IPS-11a (cell line): Measurements from ENCODE around the gene NPM3.
"Not testable (repeated sequence)": the region's sequence is repeated elsewhere in the genome, so short reads cannot be mapped to it uniquely, and the experiment has no call there.

ENCODE experiments used
- H3K4me3 ChIP-seq: one replicate; pipeline ENCODE4 v1.5.1; 2013; ENCODE audit warnings: low read depth, low read length, control low read depth

The NPM3 gene

DNA sequence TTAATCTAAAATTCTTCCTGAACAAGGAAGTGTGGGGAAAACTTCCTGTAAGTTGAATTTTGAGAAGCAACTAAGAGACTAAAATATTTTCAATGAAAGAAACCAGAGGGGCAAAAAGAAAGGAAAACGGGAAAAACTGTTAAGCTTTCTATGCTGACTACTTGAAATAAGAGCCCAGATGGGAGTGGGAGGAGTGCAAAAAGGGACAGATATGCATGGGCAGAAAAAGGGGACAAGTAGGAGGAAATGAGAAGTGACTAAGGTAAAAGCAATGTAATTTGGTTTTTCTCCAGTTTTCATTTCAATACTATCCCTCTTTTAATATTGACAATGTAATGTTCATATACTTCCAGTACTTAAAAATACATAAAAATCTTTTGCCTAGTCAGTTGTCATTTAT lies 23.9 kb upstream of the NPM3 start:
- no peak overlapping the region for H3K4me3 ChIP-seq

DNA sequence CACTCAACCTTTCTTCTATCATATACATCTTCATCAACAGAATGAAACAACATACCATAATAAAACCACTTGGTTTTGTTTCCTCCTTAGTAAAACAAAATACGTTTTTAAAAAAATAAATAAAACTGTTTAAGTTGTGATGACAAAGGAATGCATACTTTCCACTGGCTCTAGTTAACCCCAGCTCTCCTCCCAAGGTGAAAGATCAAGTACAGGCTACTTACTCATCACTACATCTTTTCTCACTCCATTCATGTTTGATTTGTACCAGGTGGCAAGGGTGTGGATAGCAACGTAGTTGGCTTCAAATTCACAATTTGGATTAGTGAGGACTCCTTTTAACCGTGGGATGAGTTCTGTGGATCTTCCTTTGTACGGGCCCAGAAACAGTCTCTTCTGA lies 20.3 kb upstream of the NPM3 start:
- H3K4me3 ChIP-seq = no peak overlapping the region

DNA sequence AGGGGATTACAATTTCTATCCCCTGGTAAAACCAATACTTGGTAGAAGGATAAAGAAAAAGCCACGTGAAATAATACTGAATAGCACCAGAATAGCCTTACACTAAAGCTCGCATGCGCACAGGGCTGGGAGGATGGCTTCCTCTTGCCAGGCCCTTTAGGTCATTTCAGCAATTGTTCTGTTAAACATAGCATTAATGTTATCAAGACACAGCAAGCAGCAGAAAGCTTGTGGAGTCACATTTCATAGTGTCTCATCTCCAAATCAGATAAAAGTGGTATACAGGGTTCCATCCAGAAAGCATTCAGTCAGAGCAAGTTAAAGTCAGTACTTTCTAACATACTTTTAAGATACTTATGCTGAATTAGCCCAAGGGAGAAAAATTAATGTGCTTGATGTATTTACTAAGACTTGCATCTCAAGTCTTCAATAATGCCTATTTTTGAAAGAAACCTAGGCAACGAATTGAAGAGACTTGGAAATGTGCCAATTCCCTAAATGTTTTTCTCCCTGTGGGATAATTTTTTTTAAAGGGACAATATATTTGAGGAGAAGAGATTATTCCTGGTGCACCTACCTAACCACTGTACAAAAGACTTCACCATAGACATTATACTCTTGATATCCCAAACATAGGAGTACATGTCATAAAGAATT lies 14.3 kb upstream of the NPM3 start:
- no peak overlapping the region for H3K4me3 ChIP-seq

DNA sequence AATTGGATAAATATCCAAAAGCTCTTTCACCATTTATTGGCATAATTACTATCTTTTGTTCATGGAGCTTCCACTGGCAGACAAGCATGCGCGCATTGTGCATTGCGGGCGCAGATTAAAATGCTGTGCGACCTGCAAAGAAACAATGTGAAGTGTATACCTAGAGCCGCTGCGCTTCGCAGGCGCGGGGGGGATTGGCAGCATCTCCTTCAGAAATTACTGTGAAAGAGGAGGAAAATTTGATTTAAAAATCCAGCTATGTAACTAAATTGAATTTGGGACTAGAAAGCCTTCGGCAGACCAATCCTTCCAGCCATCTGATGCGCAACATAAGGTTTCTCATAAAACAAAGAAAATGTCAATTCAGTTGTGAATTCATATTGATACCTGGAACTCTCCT lies 10.3 kb upstream of the NPM3 start:
- H3K4me3 ChIP-seq = no peak overlapping the region

DNA sequence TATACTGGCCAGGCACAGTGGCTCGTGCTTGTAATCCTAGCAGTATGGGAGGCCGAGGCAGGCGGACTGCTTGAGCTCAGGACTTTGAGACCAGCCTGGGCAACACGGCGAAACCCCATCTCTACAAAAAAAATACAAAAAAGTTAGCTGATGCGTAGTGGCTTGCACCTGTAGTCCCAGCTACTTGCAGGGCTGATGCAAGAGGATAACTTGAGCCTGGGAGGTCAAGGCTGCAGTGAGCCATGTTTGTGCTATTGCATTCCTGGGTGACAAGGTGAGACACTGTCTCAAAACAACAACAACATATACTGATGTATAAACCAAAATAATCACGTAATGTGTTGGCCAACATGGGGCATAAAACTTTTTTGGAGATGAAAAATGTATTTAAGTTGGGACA lies 6.4 kb upstream of the NPM3 start:
- H3K4me3 ChIP-seq = no peak overlapping the region

DNA sequence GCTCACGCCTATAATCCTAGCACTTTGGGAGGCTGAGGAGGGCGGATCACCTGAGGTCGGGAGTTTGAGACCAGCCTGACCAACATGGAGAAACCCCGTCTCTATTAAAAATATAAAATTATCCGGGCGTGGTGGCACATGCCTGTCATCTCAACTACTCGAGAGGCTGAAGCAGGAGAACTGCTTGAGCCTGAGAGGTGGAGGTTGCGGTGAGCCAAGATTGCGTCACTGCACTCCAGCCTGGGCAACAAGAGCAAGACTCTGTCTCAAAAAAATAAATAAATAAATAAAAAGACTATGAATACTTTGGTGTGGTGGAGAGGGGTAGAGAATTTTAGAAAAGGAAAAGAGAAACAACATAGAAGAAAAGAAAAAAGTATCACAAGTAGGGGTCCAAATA lies 6.0 kb upstream of the NPM3 start:
- not testable (repeated sequence) for H3K4me3 ChIP-seq

DNA sequence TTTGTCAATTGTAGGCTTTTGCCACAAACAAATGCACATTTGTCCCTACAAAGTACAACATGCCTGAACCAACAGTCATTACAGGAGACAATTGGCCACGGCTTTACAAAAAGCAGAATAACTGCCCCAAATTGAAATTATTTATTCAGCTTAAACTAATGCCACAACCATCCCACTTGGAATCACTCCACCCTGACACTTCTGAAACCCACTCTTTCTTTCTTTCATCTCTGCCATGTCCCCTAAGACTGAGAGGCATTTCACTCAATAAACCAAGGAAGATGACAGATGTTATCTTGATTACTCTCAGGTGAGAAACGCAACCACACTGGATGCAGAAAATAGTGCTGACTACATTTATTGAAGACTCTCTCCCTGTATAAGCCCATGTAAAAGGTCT lies 2.6 kb upstream of the NPM3 start:
- no peak overlapping the region for H3K4me3 ChIP-seq

DNA sequence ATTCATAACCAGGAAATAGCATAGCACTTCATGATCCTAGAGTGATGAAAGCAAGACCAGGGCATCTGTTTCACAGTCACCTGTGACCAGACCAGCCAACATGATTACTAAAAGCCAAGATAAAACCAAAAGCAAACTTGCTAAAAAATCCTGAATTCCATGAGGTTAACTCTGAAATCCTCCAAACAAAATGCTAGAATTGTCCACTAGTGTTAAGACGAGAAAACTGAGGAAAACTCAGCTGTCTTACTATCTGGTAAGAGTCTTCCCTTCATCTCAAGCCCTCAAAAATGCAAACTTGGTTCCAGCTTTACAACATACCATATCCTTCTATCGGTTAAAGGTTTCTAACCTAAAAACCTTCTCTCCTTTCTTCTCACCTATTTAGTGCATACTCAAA lies 1.3 kb upstream of the NPM3 start:
- H3K4me3 ChIP-seq = no peak overlapping the region

DNA sequence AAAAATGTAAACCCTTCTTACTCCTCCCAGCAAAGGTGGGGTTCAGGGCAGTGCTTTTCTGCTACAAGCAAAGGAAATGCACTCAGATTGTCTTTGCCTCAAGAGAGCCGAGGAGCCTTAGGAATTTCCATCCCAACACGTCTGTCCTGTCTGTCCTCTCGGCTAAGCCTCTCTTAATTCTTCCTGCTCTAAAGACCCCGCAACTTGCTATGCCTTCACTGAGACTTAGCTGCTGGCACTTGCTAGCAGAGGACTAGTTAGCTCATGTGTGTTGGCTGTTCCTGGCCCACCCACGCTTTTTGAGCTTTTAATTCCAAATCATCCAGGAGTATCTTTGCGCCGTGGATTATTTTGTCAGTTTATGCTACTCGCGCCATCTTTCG lies 481 bp upstream of the NPM3 start:
- peak overlapping the region; percentile 95 for H3K4me3 ChIP-seq

DNA sequence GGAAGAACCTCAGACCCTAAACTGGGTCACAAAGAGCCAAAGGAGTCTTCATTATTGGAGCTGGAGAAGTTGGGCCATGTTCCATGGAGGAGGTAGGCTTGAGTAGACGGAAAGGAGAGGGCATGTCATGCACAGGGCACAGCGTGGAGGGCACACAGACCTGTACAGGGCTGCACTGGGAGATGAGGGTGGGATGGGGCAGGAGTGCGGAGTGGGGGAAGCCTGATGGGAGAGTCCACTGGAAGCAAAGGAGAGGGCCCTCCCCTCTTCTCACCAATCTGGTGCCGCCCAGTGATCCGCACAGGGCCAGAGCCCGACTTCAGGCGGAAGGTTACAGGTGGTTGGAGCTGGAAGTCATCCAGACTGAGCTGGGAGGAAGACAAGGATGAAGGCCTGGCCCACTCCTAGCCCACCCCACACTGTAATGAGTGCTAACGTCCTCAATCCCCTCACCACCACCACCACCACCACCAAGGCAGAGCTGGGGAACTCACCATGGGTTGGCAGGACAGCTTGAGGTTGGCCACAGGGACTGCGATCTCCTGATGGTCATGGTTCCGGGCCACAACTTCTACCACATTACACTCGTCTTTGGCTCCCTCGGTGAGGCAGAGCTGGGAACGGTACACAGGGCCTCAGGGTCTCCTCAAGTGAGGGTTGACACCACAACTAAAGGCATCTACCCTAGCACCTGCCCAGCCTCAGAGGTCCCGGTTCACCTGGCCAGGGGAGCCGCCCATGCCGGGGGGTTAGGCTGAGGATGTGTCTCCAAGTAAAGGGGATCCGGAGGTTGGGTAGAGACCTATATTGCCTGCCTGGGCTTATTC lies 1.0 kb downstream of the NPM3 start:
- peak overlapping the region; percentile 95 for H3K4me3 ChIP-seq

DNA sequence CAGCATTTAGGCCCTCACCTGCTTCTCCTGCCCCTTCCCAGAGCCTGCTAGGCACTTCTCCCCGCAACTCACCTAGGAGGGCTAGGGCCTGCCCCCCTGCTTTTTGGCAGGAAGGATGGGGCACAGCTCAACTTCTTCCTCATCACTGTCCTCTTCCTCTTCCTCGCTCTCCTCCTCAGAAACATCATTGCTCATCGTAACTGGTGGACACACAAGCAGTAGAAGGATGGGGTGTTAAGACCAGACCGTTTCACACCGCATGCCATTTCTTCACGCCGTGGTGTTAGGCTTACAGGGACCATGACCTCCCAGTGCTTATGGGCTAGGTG lies 1.6 kb downstream of the NPM3 start:
- H3K4me3 ChIP-seq = no peak overlapping the region

DNA sequence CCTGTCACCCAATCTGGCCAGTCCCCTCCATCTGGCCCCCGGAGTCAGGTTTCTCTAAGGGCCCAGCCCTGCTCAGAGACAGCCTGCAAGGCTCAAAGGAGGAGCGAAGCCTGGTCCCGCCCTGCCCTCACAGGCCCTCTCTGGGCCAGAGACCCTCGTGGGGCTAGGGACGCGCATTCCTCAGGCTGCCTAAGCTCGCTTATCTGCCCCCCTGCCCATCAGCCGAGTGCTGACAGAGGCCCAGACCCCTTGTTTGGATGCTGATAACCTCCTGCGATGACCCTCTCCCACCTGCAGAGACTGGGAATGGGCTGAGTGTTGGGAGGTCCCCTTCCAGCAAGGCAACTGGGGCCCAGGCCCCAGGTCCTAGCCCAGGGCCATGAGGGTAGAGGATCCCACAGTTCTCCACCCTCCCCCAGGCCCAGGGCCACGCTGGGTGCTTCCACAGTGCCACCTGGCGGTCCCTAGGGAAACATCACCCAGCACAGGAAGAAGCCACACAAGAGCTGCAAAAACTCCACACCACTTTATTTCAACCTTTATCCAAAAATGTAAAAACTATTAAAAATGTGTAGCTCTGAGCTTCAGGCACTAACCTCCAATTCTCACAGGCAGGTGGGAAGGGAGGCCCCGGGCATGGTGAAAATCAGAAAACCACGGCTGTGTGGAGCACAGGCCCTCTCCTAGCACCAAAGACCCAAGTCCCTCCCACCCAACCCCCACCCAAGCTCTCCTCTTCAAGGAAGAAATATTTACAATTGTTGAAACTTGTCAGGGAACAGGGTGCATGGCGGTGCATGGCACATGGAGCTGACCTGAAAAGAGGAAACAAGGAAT lies 2.2 kb downstream of the NPM3 start:
- no peak overlapping the region for H3K4me3 ChIP-seq

DNA sequence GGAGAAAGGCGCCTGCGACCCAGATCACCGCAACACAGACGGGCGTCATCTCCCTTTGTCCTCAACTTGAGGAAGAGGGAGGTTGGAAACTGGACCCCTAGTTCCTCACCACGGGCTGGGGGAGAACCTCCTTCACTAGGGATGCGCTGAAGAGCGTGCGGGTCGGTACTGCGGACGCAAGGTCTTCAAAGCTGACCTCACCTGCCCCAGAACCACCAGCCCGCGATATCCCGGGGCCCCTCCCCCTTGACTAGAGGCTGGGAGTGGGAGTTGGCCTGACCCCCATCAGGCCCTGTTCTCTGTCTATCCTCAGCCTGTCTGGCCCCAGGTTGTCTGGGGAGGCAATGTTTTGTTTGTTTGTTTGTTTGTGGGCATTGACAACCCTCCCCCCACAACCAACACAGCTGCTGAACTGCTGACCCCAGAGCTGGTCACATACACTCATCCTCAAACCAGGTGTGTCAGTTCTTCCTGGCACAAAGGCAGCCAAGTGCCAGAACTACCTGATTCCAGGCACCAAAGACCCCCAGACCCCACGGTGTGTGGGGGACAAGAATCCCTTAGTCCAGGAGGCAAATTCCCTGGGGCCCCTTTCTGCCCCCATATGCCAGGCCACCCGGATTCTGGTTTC lies 2.9 kb downstream of the NPM3 start:
- no peak overlapping the region for H3K4me3 ChIP-seq

DNA sequence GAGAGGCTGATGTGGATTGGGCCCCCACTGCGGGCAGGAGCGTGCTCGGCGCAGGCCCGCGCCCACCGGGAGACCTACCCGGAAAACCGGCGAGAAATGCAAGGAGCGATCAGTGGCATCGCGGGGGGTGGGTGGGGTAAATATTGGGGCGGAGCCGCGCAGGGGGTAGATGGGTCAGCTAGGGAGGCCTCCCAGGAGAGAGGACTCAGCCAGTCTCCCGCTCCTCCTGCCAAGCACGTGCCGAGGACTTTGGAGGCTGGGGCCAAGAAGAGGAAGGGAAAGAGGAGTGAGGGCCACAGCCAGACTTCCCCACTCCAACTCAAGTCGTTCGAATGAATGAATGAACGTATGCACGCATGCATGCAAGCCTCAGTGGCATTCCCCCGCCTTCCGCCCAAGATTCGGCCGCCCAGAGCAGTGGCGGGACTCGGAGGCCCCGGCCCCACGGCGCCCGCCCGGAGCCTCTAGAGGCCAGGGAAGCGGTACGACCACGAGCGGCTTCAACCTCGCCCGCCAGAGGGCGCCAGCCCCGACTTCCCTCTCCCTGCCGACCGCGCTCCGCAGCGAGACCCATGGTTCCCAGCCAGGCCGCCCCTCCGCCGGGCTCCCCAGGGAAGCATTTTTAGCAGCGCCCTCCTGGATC lies 3.6 kb downstream of the NPM3 start:
- peak overlapping the region; percentile 40 for H3K4me3 ChIP-seq

DNA sequence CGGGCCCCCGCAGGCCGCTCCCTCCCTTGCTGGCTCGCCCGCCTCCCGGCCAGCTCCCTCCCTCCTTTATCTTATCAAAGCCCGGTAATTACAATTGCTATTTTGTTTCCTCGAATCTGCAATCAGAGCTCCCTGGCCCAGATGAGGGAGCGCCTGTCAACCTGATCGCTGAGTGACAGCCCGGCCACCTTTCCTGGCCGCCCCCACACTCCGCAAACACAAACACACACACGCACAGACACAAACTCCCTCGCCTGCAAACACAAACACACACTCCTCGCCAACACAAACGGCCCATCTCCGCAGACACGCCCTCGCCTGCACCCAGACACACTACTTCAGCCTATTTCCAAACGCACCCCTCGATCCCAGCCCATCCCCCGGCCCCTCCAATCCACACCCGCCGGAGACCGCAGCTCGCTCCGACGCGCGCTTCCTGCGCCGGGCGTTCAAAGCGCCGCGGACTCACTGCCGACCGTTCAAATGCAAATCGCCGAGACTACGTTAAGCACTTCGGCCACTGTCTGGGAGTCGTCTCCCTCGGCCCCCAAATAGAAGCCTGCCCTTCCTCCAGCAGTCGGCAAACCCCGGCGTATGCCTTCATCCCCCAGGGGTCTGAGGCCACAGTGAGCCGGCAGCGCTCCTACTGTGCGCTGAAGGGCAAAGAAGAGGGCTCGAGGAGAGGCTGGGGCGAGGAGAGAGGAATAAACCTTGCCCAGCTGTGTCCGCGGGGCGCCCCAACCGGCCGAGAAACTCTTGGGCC lies 4.3 kb downstream of the NPM3 start:
- H3K4me3 ChIP-seq = peak overlapping the region; percentile 40

DNA sequence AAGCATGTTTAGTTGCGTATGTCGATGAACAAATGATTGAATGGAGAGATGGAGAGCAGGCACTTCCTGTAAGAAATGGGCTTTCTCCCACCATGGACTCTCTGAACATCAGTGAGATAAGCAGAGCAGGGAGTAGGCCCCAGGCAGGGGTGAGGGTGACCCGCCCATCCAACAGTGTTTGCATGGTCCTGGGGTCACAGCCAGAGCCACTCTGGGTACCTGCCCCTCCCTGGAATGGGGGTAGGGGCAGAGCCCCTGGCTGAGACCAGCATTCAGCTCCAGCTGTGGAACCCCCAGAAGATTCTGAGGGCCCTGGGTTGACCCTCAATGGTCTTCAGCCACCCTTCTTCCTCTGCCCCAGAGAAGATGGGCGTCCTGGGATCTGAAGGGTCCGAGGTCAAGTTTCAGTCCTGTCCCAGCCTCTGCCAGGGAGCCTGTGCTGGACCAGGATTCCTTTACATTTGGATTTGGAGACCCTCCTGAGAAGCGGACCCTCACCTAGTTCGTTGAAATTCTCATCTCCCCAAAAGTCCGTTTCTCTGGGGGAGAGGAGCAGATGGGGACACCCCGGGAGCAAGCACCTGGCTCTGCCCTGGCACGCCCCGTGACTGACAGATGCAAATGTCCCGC lies 5.0 kb downstream of the NPM3 start:
- H3K4me3 ChIP-seq = peak overlapping the region; percentile 40

DNA sequence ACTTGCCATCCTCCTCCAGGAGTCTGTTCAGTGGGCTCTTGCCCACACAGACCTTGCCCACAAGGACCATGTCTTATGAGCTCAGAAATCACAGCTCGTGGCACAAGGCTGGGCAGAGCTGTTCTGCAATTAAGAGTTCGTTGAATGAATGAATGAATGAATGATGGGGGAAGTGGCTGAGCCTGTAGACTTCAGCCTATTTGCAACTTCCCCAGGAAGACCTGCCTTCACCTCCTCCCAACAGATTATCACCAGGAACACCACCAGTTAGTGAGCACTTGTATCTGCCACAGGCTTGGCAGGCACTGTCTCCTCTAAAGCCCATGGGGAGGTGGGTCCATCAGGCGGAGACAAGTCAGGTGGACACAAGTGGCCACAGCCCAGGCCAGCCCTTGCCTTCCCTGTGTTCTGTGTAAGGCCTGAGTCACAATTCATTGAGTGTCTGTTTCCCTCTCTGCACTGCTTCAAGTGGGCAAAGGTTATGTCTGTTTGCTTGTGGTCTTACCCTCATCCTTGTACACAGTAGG lies 5.6 kb downstream of the NPM3 start:
- no peak overlapping the region for H3K4me3 ChIP-seq

DNA sequence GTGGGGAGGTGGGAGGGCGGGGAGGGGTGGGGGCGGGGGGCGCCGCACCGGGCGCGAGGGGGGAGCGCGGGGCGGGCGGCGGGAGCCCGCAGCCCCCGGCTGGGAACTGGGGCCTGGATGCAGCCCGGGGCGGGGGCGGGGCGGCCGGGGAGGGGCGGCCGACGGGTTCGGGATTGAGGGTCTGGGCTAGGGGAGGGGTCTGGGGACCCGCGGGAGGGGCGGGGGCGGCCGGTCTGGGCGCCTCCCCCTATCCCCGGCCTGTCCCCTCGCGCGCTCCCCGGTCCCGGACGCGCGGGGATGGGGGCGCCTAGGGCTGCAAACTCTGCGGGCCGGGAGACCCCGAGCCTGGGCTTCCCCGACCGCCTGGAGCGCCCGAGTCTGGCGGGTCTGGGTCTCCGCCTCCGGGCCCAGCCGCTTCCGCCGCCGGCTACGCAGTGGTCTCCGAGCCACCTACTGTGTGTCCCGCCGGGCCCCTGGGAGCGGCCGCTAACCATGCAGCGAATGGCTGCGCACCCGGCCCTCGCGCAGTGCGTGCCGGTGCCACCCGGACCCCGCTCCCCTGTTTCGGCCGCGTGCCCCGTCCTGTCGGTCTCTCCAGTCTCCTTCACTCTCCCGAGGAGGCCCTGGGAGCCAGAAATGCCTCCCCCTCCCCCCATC lies 7.0 kb downstream of the NPM3 start:
- H3K4me3 ChIP-seq = peak overlapping the region; percentile 0
